Mesothelial cell of epicardium (in vitro differentiated cells): ENCODE data around the gene RFTN1. TPM values are rescaled to one million over a fixed set of nuclear protein-coding genes. Genes with fewer than 3 reads are reported as not detected.

Experiments
- DNase-seq, 2 experiments: peaks; one replicate each; pipeline ENCODE4 v3.0.0; 2021; ENCODE audit warnings: low spot score in 2 of 2; ENCODE audit not compliant: unreplicated experiment in 2 of 2
- H3K27ac Mint-ChIP-seq: 2 replicates; pipeline ENCODE4 v1.8.0; 2021; ENCODE audit warnings: mixed read lengths
- H3K27me3 Mint-ChIP-seq: 2 replicates; pipeline ENCODE4 v1.8.0; 2021; ENCODE audit warnings: low read depth, mixed read lengths
- H3K36me3 Mint-ChIP-seq: 2 replicates; pipeline ENCODE4 v1.8.0; 2021; ENCODE audit warnings: mixed read lengths
- H3K4me1 Mint-ChIP-seq: 2 replicates; pipeline ENCODE4 v1.8.0; 2021; ENCODE audit warnings: mixed read lengths
- H3K4me3 Mint-ChIP-seq: 2 replicates; pipeline ENCODE4 v1.8.0; 2021; ENCODE audit warnings: mild to moderate bottlenecking, moderate library complexity, mixed read lengths
- H3K9me3 Mint-ChIP-seq: 2 replicates; pipeline ENCODE4 v1.8.0; 2021; ENCODE audit warnings: mixed read lengths
- CTCF ChIP-seq: fragments of 200-600 bp; sonication (generic); IDR thresholded peaks from one replicate; pipeline ENCODE4 v1.5.0; 2021; ENCODE audit warnings: antibody characterized with exemption; ENCODE audit not compliant: unreplicated experiment
- total RNA-seq: library from RNA; stranded (reverse); gene quantifications from 3 replicates; pipeline ENCODE4 v1.2.1, GENCODE V29; 2021

RFTN1 gene
- total RNA-seq, 1 donor from 2014 or later = 10.0 TPM

- H3K27ac Mint-ChIP-seq = peak overlapping the region; percentile 2
These were observed 1.6 kb downstream of the RFTN1 start for GRCh38 chr3:16511681-16512434.

GRCh38 chr3:16510620-16511319 lies 2.7 kb downstream of the RFTN1 start:
- Mint-ChIP-seq H3K9me3 (no peaks in the 10 kb centered on the region), H3K27ac (no peak overlapping the region), H3K36me3 (no peaks in the 10 kb centered on the region), H3K4me3 (no peak overlapping the region), H3K27me3 (peaks cover 63% of the 10 kb centered on the region), H3K4me1 (peaks cover 32% of the 10 kb centered on the region)
- TF ChIP-seq CTCF = no peak
- DNase-seq = no peak

More at GRCh38 chr3:16511681-16512434, 1.6 kb downstream of the RFTN1 start:
- Mint-ChIP-seq H3K36me3 (no peaks in the 10 kb centered on the region), H3K4me3 (peak overlapping the region; percentile 81), H3K4me1 (peaks cover 40% of the 10 kb centered on the region), H3K27me3 (peaks cover 61% of the 10 kb centered on the region), H3K9me3 (no peaks in the 10 kb centered on the region)
- no peak for DNase-seq
- TF ChIP-seq CTCF = no peak

- no peak for DNase-seq
- Mint-ChIP-seq H3K4me1 (peaks cover 32% of the 10 kb centered on the region), H3K36me3 (no peaks in the 10 kb centered on the region)
These were observed 3.5 kb downstream of the RFTN1 start for GRCh38 chr3:16509721-16510619.

GRCh38 chr3:16508591-16508995 lies 4.9 kb downstream of the RFTN1 start:
- Mint-ChIP-seq H3K9me3 (no peaks in the 10 kb centered on the region), H3K27me3 (peaks cover 54% of the 10 kb centered on the region), H3K36me3 (no peaks in the 10 kb centered on the region), H3K4me1 (peaks cover 26% of the 10 kb centered on the region), H3K4me3 (no peak overlapping the region), H3K27ac (no peak overlapping the region)
- TF ChIP-seq CTCF = no peak
- DNase-seq = no peak

More at GRCh38 chr3:16509721-16510619, 3.5 kb downstream of the RFTN1 start:
- no peak overlapping the region for H3K4me3 Mint-ChIP-seq
- no peaks in the 10 kb centered on the region for H3K9me3 Mint-ChIP-seq
- no peak for TF ChIP-seq CTCF
- H3K27me3 Mint-ChIP-seq = peaks cover 60% of the 10 kb centered on the region
- H3K27ac Mint-ChIP-seq = no peak overlapping the region

GRCh38 chr3:16508243-16508578 lies 5.3 kb downstream of the RFTN1 start:
- Mint-ChIP-seq H3K36me3 (no peaks in the 10 kb centered on the region), H3K4me3 (no peak overlapping the region), H3K27me3 (peaks cover 58% of the 10 kb centered on the region), H3K4me1 (peaks cover 26% of the 10 kb centered on the region), H3K27ac (no peak overlapping the region), H3K9me3 (no peaks in the 10 kb centered on the region)
- no peak for DNase-seq
- TF ChIP-seq CTCF = no peak
